GM19239 (cell line): Measurements from ENCODE around the gene NUDT7.

Experiments used
- DNase-seq: peaks from one replicate; pipeline ENCODE4 v3.0.0; 2011; ENCODE audit warnings: low spot score; ENCODE audit not compliant: insufficient read length
- FAIRE-seq: peaks from 2 replicates; lab custom pipeline; 2011; peaks lifted over from hg19 to GRCh38; lab: Jason Lieb, UNC

The NUDT7 gene

DNA sequence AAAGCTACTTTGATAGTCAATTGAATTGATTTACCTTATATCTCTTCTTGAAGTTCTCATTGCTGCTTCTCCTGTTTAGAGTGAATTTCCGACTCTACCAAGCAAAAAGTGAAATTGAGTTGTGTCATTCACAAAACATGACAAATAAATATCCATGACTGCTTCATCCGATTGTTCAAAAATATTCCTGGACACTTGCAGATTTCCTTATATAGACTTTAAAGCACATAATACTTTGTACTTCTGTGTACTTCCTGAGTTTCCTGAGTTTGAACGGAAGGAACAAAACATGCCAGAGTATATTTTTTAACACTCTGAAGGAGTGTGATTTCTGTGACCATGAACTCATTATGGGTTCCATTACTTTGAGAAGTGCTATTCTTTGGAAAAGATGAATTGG lies 45.5 kb downstream of the NUDT7 start:
- no peak for FAIRE-seq
- no peak for DNase-seq

DNA sequence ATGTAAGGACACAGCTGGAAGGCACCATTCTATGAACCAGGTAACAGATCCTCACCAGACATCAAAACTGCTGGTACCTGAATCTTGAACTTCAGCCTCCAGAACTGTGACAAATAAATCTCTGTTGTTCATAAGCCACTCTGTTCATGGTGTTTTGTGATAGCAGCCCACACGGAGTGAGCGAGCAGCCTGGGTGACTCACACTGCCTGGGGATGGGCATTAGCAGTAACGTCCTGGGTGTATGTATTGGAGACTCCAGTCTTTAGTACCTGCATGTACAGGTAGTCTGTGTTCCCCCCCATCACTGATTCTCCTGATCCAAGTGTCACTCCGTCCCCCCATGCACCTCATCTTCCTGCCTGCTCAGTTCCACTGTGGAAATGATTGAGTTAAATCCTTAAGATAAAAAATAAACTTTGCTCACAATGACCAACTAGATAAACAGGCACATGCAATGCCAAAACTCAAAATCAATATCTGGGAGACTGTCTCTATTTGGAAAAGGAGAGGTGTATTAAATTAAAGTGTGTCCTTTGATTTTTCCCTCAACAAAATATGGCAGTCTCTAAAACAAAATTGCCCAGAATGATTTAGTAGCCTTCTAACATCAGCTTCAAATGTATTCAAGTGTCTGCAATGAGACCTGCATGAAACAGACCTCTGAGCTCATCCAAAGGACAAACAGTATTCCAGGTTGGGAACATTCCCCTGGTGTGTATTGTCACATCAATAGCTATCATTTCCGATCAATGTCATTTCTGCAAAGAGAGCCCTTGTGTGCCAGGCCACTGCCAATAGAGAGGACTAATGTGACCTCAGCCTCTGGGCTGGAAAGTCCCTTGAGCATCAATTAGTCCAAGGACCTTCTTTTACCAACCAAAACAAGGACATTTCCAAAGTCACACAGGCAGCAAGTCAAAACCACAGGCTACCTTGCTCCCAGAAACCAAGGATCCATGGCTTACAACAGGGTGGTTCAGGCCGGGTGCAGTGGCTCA lies 53.9 kb downstream of the NUDT7 start:
- DNase-seq (no peak), FAIRE-seq (no peak)

DNA sequence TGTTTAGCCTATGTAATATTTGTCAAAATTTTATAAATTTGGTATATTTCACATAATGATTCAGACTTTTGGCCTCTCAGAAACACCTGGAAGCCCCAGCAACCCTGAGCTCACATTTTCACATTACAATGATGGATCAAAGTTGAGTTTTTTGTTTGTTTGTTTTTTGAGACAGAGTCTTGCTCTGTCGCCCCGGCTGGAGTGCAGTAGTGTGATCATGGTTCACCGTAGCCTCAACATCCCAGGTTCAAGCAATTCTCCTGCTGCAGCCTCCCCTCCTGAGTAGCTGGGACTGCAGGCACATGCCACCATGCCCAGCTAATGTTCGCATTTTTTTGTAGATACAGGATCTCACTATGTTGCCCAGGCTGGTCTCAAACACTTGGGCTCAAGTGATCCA lies 55.4 kb downstream of the NUDT7 start:
- DNase-seq = no peak

DNA sequence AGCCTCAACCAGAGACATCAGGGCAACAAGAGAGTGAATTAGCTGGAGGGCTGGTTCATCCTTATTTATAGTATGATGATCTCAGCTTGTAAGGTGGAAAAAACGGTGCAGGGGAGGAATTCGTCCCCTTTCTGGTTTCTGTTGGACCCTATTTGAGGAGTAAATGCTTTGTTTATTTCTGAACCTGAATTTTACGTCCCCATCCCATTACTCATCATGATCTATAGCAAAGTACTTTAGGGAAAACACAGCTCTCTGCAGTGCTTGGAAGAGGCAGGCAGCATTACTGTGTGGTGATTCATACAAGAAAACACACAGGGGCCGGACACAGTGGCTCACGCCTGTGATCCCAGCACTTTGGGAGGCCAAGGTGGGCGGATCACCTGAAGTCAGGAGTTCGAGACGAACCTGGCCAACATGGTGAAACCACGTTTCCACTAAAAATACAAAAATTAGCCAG lies 58.1 kb downstream of the NUDT7 start:
- DNase-seq = no peak
- FAIRE-seq = no peak

More for the DNA sequence above, 55.4 kb downstream of the NUDT7 start:
- no peak for FAIRE-seq

DNA sequence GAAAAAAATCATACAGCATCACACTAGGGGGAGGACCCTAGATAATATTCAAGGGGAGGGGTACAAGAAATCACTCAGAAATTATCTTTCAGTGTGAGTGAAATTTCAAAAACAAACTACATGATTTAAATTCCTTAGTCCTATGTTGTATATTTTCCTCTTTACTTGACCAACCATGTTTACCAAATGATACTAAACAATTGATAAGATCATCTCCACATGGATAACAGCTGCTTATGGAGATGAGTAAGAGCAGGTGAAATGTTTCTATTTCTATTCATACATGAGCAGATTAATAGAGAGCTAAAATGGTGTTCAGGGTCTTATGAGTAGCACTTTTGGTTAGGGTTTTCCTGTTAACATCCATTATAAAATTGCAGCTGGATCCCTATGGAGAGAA lies 58.8 kb downstream of the NUDT7 start:
- FAIRE-seq (no peak), DNase-seq (no peak)

DNA sequence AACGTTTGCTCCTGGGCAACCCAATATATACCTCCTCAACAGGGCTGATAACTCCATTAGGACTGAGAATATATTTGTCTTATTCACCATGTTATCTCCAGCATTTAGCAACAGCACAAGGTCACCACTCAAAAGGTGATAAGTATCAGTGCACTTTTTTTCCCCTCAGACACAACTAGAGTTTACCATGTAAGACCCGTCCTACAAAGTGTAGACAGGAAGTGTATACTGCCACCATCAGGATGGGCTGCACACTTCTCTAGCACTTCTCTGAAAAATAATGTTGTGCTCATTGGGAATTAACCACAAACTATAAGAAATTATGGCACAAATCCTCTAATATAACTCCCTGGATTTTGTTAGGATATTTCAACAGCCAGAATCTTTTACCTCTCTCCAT lies 60.4 kb downstream of the NUDT7 start:
- FAIRE-seq (no peak), DNase-seq (no peak)

DNA sequence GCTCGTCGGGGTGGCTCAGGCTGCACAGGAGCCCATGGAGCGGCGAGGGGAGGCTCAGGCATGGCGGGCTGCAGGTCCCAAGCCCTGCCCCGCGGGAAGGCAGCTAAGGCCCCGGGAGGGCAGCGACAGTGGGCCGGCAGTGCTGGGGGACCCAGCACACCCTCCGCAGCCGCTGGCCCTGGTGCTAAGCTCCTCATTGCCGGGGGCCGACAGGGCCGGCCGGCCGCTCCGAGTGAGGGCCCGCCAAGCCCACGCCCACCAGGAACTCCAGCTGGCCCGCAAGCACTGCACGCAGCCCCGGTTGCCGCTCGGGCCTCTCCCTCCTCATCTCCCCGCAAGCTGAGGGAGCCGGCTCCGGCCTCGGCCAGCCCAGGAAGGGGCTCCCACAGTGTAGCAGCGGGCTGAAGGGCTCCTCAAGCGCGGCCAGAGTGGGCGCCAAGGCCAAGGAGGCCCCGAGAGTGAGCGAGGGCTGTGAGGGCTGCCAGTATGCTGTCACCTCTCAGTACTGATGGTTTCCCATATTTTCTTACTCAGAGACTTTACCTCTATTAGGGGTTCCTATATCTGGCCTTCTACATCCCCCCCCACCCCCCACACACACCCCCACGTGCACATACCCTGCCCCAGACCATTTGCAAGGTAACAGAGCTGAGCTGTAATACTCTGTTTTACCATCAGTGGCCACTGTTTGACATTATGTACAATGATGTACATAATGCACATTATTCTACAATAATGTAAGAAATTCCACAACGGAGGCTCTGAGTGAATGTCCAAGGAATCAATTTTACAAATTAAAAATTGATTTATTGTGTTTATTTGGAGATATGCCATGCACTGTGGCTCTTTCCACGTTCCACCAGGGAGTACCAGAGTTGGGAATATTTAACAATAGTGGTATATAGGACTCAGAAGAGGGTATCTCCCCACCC lies 62.4 kb downstream of the NUDT7 start:
- no peak for DNase-seq
- FAIRE-seq = no peak

DNA sequence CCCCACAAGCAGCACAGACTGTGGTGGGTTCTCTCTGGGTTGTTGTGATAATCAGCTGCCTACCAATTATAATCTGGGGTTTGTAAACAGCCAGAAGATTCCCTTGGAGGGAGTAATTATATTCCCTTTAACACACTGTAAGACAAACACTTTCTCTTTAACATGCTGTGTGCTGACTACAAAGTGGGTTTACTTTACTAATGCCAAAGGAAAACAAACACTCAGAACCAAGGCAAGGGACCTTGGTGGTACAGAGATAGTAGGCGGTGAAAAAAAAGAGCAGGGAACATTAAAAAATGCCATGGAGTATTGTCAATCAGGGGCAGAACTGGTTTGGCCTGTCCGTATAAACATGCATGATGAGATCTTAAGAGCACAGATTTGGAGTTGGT lies 63.1 kb downstream of the NUDT7 start:
- DNase-seq (no peak), FAIRE-seq (no peak)

DNA sequence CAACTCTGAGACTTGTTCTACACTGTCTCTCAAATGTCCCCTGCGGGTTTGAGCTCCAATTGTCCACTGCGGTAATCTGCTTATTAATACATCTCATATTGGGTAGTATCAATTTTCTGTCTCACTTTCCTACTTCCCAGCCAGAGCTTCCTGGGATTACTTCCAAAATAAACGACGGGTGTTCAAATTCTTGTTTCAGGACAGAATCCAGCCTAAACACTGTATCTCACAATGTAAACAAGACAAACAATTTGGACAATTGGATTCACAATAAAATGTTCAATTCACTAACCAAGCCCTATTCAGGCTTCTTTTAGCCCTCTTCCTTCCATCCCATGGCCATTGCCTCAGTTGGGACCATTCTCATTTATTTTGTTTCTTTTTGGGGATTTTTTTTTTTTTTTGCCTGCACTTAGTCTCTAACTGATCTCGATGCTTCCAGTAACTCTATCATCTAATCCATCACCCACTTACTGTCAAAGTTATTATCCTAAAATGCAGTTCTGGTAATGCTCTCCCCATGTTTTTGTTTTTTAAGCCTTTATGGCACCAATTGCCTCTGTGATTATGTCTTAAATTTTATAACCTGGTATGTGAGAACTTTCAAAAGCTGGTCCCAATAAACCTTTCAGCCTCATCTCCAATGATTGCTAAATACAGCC lies 64.0 kb downstream of the NUDT7 start:
- no peak for FAIRE-seq

DNA sequence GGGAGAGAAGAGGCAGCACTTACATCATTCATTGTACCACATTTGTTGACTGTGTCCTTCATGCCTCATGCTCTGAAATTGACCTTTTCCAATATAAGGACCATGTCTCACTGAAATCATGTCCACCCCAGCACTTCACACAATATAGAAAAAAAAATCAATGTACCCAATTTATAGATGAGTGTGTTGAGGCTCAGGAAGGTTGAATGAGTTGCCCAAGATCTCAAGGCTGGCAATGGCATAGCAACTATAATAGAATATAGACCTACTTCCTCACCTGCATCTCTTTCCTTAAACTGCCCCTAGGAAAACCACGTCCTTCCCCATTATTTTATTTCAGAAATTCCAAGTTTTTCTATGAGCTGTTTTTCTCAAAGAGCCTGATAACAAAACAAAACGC lies 65.1 kb downstream of the NUDT7 start:
- DNase-seq (no peak), FAIRE-seq (no peak)

More for the DNA sequence above, 64.0 kb downstream of the NUDT7 start:
- no peak for DNase-seq

DNA sequence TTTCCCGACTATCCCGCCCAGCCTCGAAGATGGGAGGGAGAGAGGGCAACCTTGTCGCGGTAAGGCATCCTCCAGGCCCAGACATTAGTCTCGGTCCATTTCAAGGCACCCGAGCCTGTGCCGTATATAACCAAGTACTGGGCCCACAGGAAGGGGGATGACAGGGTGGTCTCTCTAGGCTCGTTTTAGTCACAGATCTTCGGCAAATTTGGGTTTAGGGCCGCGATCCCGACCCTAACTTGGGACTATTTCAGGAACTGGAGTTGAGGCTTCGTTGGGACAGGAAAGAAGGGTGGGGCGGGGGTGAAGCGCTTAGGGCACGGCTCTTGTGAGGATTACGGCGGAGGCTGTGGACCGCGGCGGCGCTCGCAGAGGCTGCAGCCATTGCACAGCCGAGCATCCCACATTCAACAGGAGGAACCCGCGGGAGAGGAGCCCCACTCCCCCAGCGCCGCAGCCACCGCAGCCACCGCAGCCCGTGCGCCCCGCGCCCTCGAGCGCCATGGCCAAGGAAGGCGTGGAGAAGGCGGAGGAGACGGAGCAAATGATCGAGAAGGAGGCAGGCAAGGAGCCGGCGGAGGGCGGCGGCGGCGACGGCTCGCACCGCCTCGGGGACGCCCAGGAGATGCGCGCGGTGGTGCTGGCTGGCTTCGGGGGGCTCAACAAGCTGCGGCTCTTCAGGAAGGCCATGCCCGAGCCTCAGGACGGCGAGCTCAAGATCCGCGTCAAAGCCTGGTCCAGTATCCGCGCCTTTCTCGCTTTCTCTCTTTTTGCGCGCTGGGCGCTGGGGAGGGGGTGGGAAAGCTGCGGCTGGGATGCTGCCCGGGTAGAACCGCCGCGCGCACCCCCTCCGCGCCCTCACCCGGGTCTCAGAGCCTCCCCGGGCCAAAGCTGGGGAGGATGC lies 66.1 kb downstream of the NUDT7 start, which contains the start of gene VAT1L:
VAT1L (plus strand) TSS at position 384 of the 904 bp plus-strand sequence; CDS start at position 503, 119 bp downstream.
- no peak for FAIRE-seq
- no peak for DNase-seq

DNA sequence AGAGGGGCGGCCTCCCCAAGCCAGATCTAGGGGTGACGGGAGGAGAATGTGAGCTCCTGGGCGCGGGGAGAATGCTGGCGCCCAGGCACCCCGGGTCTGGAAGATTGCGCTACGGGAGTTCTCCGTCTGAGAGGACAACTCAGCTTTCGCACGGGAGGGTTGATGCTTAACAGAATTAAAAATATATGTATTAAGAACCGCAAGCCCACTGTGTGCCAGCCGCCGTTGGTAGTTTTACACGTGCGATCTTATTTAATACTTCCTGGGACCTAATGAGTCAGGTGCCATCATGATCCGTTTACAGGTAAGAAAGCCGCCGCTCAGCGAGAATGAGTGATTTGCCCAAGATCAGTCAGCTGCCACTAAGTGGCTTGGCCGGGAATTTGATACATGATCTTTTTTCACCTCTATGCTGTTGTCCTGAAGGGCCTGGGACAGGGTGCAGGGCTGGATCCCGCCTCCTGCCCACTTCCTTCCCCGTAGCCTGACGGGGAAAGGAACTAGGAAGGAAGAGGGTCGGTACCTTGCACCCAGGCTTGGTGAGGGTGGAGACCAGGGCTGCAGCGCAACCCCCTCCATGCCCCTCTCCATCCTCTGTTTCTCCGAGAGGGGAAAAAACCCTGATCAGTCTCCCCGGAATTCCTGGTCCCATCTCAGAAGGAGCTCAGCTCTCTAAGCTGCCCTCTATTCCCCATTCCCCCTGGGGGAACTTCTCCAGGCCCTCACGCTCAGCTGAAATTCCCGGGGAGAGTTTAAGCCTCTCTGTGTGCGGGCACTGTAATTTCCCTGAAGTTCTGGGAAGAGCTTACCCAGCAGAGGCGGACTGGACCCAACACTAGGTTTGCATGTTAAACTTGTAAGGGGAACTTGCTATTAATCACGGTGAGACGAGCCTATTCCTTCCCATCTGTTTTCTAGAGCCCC lies 67.0 kb downstream of the NUDT7 start:
- DNase-seq = no peak

DNA sequence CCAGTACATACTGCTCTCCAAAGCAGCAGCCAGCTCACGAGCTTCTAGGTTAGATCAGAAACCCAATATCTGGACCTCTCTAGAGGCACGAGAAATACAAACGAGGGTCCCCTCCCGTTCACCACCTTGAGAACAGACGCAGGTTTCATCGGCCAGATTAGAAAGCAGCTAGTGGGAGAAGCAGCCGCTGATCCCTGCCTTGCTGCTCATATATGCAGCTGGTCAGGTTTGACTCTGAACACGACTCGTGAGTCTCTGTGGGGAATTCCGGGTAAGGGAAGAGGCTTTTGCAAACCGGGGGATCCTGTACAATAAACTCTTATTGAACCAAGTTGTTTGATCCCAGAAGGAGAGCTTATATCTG lies 67.7 kb downstream of the NUDT7 start:
- no peak for FAIRE-seq

More for the DNA sequence above, 67.0 kb downstream of the NUDT7 start:
- FAIRE-seq = no peak

DNA sequence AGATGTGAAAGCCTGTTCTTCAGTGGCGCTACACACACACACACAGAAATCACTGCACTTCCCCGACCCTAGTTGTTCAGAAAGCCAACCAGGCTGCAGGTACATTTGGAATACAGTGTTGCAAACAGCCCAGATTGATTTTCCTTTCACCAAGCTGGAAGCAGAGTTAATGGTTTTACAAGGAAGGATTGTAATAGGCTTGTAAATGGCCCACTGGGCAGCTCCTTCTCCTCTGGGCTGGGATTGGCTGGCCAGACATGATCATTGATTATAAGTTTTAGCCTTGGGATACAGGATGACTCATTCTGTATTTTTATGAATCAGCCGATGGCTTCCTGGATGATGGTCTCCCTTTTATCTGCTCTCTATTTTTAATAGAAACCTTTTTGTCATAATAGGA lies 68.6 kb downstream of the NUDT7 start:
- DNase-seq = no peak
- no peak for FAIRE-seq

More for the DNA sequence above, 67.7 kb downstream of the NUDT7 start:
- DNase-seq = no peak
